OCI-LY3 (cell line): ENCODE measurements around the gene SGCA.

ENCODE experiments used
- EZH2phosphoT487 ChIP-seq: fragments of 200-600 bp; shearing (Covaris generic); IDR thresholded peaks from 2 replicates; pipeline ENCODE4 v1.6.1; 2018; ENCODE audit warnings: antibody characterized with exemption, mixed run types, low read depth
- TF ChIP-seq, protein P1 (sequence below): fragments of 200-600, 300-600 bp; sonication (generic); IDR thresholded peaks from 2 replicates; pipeline ENCODE4 v1.5.1; 2014; ENCODE audit warnings: antibody characterized with exemption, low read length, low read depth

DNA sequence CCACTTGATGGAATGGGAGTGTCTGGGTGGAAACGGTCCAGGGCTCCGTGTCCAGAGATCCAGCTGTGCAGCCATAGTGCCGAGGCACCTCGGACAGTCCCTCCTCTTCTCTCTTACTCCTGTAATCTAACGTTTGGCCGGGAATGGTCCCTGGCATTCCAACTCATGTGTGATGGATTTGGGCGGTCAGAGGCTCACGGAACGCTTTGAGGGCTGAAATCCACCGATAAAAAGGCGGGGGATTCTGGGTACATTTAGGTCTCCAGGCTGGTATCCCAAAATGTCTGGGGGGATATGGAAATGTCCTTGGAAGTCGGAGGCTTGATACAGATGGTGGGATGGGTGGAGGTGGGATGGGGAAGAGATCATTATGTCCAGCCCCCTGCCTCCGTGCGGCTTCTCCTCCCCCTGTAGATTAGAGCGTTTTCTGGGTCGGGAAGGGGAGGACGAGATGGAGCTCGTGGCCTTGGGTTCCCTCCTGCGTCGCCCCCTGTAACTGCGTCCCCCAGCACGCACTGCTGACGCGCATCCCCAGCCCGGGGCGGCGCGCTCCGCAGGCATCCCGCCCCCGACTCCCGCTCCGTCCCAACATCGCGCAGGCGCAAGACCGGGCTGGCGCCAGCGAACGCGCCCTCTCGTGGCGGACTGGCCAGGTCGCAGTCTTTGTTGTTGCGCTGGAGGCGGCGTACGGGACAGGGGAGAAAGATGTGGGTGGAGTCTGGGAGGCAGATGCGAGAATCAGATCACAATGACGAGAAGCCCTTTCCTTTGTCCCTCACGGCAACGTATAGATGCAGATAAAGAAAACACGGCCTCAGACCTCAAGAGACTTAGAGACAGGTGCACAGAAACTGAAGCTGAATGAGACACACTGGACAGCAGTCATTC is 4.5 kb upstream of the SGCA start:
- TF ChIP-seq, protein P1, sequence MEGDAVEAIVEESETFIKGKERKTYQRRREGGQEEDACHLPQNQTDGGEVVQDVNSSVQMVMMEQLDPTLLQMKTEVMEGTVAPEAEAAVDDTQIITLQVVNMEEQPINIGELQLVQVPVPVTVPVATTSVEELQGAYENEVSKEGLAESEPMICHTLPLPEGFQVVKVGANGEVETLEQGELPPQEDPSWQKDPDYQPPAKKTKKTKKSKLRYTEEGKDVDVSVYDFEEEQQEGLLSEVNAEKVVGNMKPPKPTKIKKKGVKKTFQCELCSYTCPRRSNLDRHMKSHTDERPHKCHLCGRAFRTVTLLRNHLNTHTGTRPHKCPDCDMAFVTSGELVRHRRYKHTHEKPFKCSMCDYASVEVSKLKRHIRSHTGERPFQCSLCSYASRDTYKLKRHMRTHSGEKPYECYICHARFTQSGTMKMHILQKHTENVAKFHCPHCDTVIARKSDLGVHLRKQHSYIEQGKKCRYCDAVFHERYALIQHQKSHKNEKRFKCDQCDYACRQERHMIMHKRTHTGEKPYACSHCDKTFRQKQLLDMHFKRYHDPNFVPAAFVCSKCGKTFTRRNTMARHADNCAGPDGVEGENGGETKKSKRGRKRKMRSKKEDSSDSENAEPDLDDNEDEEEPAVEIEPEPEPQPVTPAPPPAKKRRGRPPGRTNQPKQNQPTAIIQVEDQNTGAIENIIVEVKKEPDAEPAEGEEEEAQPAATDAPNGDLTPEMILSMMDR = peak; percentile 86
- no peak for TF ChIP-seq EZH2phosphoT487
